Measurements from ENCODE around the gene LRRC26.
"Not testable (repeated sequence)": the region's sequence is repeated elsewhere in the genome, so short reads cannot be mapped to it uniquely, and the experiment has no call there.

LRRC26 gene

GRCh38 chr9:137149363-137149762 lies 20.5 kb downstream of the LRRC26 start:
- no peak for DNase-seq

GRCh38 chr9:137148661-137149060 lies 21.2 kb downstream of the LRRC26 start:
- no peak for DNase-seq

GRCh38 chr9:137148242-137148641 lies 21.6 kb downstream of the LRRC26 start:
- DNase-seq = no peak

- DNase-seq = no peak
Observed at GRCh38 chr9:137147793-137148160, 22.1 kb downstream of the LRRC26 start.

- no peak for DNase-seq
Observed at GRCh38 chr9:137147091-137147792, 22.6 kb downstream of the LRRC26 start.

- no peak for DNase-seq
Observed at GRCh38 chr9:137146527-137146918, 23.3 kb downstream of the LRRC26 start.

- no peak for DNase-seq
Observed at GRCh38 chr9:137145731-137146526, 23.9 kb downstream of the LRRC26 start.

GRCh38 chr9:137143459-137143858 lies 26.4 kb downstream of the LRRC26 start:
- no peak for DNase-seq

- no peak for DNase-seq
Observed at GRCh38 chr9:137141976-137142936, 27.6 kb downstream of the LRRC26 start.

- no peak for DNase-seq
Observed at GRCh38 chr9:137141050-137141810, 28.6 kb downstream of the LRRC26 start.

GRCh38 chr9:137140151-137141012 lies 29.5 kb downstream of the LRRC26 start:
- DNase-seq = no peak

GRCh38 chr9:137139468-137140150 lies 30.2 kb downstream of the LRRC26 start:
- no peak for DNase-seq

GRCh38 chr9:137138722-137139467 lies 31.0 kb downstream of the LRRC26 start, which contains the start of gene GRIN1:
GRIN1 (plus strand) TSS chr9:137139154; CDS start chr9:137139487, 333 bp downstream.
- no peak for DNase-seq

GRCh38 chr9:137138058-137138721 lies 31.7 kb downstream of the LRRC26 start:
- DNase-seq = no peak

GRCh38 chr9:137136881-137137607 lies 32.8 kb downstream of the LRRC26 start:
- no peak for DNase-seq

GRCh38 chr9:137136261-137136880 lies 33.5 kb downstream of the LRRC26 start:
- DNase-seq = no peak

GRCh38 chr9:137135154-137135553 lies 34.7 kb downstream of the LRRC26 start:
- not testable (repeated sequence) for DNase-seq

- no peak for DNase-seq
Observed at GRCh38 chr9:137134191-137134590, 35.7 kb downstream of the LRRC26 start.

Data from CD4-positive, alpha-beta T cell treated with Interferon gamma for 1 hour (primary cell).